MM.1S (cell line): Measurements from ENCODE around the gene TTLL5.
"Not testable (repeated sequence)": the region's sequence is repeated elsewhere in the genome, so short reads cannot be mapped to it uniquely, and the experiment has no call there.

Source experiments
- DNase-seq: peaks from one replicate; pipeline ENCODE4 v3.0.0-alpha.2; 2015
- H2AFZ ChIP-seq: fragments of 300-600 bp; sonication (generic); 2 replicates; pipeline ENCODE4 v1.6.0; 2016; ENCODE audit warnings: antibody characterized with exemption, low read length
- H3F3A ChIP-seq: fragments of 300-600 bp; sonication (generic); 2 replicates; pipeline ENCODE4 v1.6.1; 2016; ENCODE audit warnings: mild to moderate bottlenecking, antibody characterized with exemption, low read length, moderate library complexity, mixed read lengths; ENCODE audit not compliant: insufficient read depth
- H3K27ac ChIP-seq: fragments of 300-600 bp; sonication (generic); 2 replicates; pipeline ENCODE4 v1.5.1; 2016; ENCODE audit warnings: mild to moderate bottlenecking, low read length
- H3K27me3 ChIP-seq: fragments of 300-600 bp; sonication (generic); replicated peaks from 2 replicates; pipeline ENCODE4 v1.6.0; 2016; ENCODE audit warnings: low read length; ENCODE audit not compliant: insufficient read depth
- H3K36me3 ChIP-seq: fragments of 300-600 bp; sonication (generic); replicated peaks from 2 replicates; pipeline ENCODE4 v1.6.1; 2016; ENCODE audit warnings: mild to moderate bottlenecking, low read length, mixed read lengths; ENCODE audit not compliant: insufficient read depth
- H3K4me1 ChIP-seq: fragments of 300-600 bp; sonication (generic); 2 replicates; pipeline ENCODE4 v1.6.1; 2016; ENCODE audit warnings: low read length, mixed read lengths
- H3K4me2 ChIP-seq: fragments of 300-600 bp; sonication (generic); 2 replicates; pipeline ENCODE4 v1.6.0; 2016; ENCODE audit warnings: low read depth, low read length
- H3K4me3 ChIP-seq: fragments of 300-600 bp; sonication (generic); 2 replicates; pipeline ENCODE4 v1.5.1; 2016; ENCODE audit warnings: low read length, mixed read lengths
- H3K79me2 ChIP-seq: fragments of 300-600 bp; sonication (generic); 2 replicates; pipeline ENCODE4 v1.6.1; 2016; ENCODE audit warnings: mixed run types, low read length, mixed read lengths
- H3K9ac ChIP-seq: fragments of 300-600 bp; sonication (generic); 2 replicates; pipeline ENCODE4 v1.6.1; 2016; ENCODE audit warnings: low read length, mixed read lengths
- H3K9me2 ChIP-seq: fragments of 300-600 bp; sonication (generic); replicated peaks from 2 replicates; pipeline ENCODE4 v1.6.1; 2016; ENCODE audit warnings: mild to moderate bottlenecking, low read length, mixed read lengths; ENCODE audit not compliant: insufficient read depth
- H3K9me3 ChIP-seq: fragments of 300-600 bp; sonication (generic); replicated peaks from 2 replicates; pipeline ENCODE4 v1.6.1; 2016; ENCODE audit warnings: mild to moderate bottlenecking, low read length, mixed read lengths; ENCODE audit not compliant: insufficient read depth
- H4K20me1 ChIP-seq: fragments of 300-600 bp; sonication (generic); 2 replicates; pipeline ENCODE4 v1.6.1; 2016; ENCODE audit warnings: mild to moderate bottlenecking, low read length, moderate library complexity, mixed read lengths; ENCODE audit not compliant: insufficient read depth
- CTCF ChIP-seq: fragments of 300-600 bp; sonication (generic); IDR thresholded peaks from 2 replicates; pipeline ENCODE4 v1.5.1; 2016; ENCODE audit warnings: antibody characterized with exemption, low read length, mixed read lengths
- EZH2 ChIP-seq: fragments of 300-600 bp; sonication (generic); optimal IDR thresholded peaks from 2 replicates; pipeline ENCODE3; 2017; ENCODE audit warnings: low read depth, mild to moderate bottlenecking, antibody characterized with exemption, low read length, mixed read lengths
- EZH2phosphoT487 ChIP-seq: fragments of 300-600 bp; sonication (generic); IDR thresholded peaks from 2 replicates; pipeline ENCODE4 v1.6.1; 2018; ENCODE audit warnings: antibody characterized with exemption, low read length

TTLL5 gene

GRCh38 chr14:75685910-75686309 lies 24.9 kb downstream of the TTLL5 start:
- DNase-seq = no peak
- H3K36me3 ChIP-seq = no peaks in the 10 kb centered on the region
- no peaks in the 10 kb centered on the region for H3K9me2 ChIP-seq
- H3K27me3 ChIP-seq = no peaks in the 10 kb centered on the region
- H3K4me3 ChIP-seq = no peak overlapping the region
- H3F3A ChIP-seq = no peaks in the 10 kb centered on the region
- no peaks in the 10 kb centered on the region for H4K20me1 ChIP-seq
- no peak overlapping the region for H3K9ac ChIP-seq
- H3K27ac ChIP-seq = no peak overlapping the region
- no peak overlapping the region for H3K4me2 ChIP-seq
- no peak overlapping the region for H2AFZ ChIP-seq
- no peaks in the 10 kb centered on the region for H3K4me1 ChIP-seq
- TF ChIP-seq CTCF (no peak), EZH2phosphoT487 (no peak)
- H3K79me2 ChIP-seq = no peaks in the 10 kb centered on the region
- no peaks in the 10 kb centered on the region for H3K9me3 ChIP-seq

GRCh38 chr14:75689012-75689411 lies 28.0 kb downstream of the TTLL5 start:
- H3F3A ChIP-seq = no peaks in the 10 kb centered on the region
- TF ChIP-seq EZH2phosphoT487 = no peak
- TF ChIP-seq EZH2 = no peak
- TF ChIP-seq CTCF = no peak
- H3K27ac ChIP-seq = no peak overlapping the region
- H3K36me3 ChIP-seq = no peaks in the 10 kb centered on the region
- H3K4me2 ChIP-seq = no peak overlapping the region
- no peaks in the 10 kb centered on the region for H4K20me1 ChIP-seq
- H3K27me3 ChIP-seq = no peaks in the 10 kb centered on the region
- no peak for DNase-seq
- H3K9me2 ChIP-seq = no peaks in the 10 kb centered on the region
- no peaks in the 10 kb centered on the region for H3K79me2 ChIP-seq
- H2AFZ ChIP-seq = no peak overlapping the region
- no peaks in the 10 kb centered on the region for H3K9me3 ChIP-seq
- H3K4me1 ChIP-seq = no peaks in the 10 kb centered on the region
- no peak overlapping the region for H3K4me3 ChIP-seq
- H3K9ac ChIP-seq = no peak overlapping the region

GRCh38 chr14:75690010-75690409 lies 29.0 kb downstream of the TTLL5 start:
- H3K4me1 ChIP-seq = no peaks in the 10 kb centered on the region
- H2AFZ ChIP-seq = no peak overlapping the region
- no peak overlapping the region for H3K4me2 ChIP-seq
- H3K4me3 ChIP-seq = no peak overlapping the region
- no peaks in the 10 kb centered on the region for H3K27me3 ChIP-seq
- H3K36me3 ChIP-seq = no peaks in the 10 kb centered on the region
- H3K9me2 ChIP-seq = no peaks in the 10 kb centered on the region
- TF ChIP-seq EZH2 (no peak), EZH2phosphoT487 (no peak), CTCF (no peak)
- H3K9ac ChIP-seq = no peak overlapping the region
- no peaks in the 10 kb centered on the region for H4K20me1 ChIP-seq
- H3K9me3 ChIP-seq = no peaks in the 10 kb centered on the region
- no peaks in the 10 kb centered on the region for H3K79me2 ChIP-seq
- DNase-seq = no peak
- no peaks in the 10 kb centered on the region for H3F3A ChIP-seq
- H3K27ac ChIP-seq = no peak overlapping the region

- not testable (repeated sequence) for DNase-seq, H3K9ac ChIP-seq, H2AFZ ChIP-seq, H3K79me2 ChIP-seq, H3K4me1 ChIP-seq, H3F3A ChIP-seq, H3K27me3 ChIP-seq, H3K9me2 ChIP-seq, H3K4me2 ChIP-seq, H3K27ac ChIP-seq, H3K36me3 ChIP-seq, H4K20me1 ChIP-seq, H3K4me3 ChIP-seq, H3K9me3 ChIP-seq
Observed at GRCh38 chr14:75695025-75695424, 34.0 kb downstream of the TTLL5 start.
